GM21529 (cell line): Measurements from ENCODE around the gene B4GALT5.
A peak's percentile ranks its signal among the peaks of the same experiment; 100 is the strongest.

Source experiments
- ATAC-seq: cut with Tn5 transposase; IDR thresholded peaks from one replicate; pipeline ENCODE4 v1.9.1; 2021; ENCODE audit not compliant: unreplicated experiment

Gene B4GALT5

DNA sequence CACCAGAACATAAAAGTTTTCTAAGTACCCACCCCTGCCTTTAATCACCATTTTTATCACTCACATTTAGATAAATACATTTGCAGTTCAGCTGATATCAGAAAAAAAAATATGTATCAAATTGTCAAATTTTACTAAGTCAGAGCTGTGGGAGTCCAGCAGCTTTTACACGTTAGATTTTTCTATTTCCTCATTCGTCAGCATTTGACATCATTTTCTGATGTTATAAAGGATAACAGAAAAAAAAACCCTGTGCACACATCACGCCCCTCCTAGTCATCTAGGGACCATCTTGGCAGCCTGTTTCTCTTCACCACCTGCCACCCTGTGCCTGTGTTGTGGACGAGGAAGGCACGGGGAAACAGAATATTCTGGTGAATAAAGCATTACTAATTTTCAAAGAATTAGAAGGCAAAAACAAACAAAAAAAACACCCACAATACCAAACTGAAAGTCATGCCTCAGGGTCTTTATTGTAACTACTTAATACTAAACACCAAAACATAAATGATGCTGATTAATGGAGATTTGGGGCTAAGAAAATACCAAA lies 12.4 kb downstream of the B4GALT5 start:
- ATAC-seq = no peak

GRCh38 chr20:49700411-49701185 lies 13.1 kb downstream of the B4GALT5 start:
- ATAC-seq = no peak

DNA sequence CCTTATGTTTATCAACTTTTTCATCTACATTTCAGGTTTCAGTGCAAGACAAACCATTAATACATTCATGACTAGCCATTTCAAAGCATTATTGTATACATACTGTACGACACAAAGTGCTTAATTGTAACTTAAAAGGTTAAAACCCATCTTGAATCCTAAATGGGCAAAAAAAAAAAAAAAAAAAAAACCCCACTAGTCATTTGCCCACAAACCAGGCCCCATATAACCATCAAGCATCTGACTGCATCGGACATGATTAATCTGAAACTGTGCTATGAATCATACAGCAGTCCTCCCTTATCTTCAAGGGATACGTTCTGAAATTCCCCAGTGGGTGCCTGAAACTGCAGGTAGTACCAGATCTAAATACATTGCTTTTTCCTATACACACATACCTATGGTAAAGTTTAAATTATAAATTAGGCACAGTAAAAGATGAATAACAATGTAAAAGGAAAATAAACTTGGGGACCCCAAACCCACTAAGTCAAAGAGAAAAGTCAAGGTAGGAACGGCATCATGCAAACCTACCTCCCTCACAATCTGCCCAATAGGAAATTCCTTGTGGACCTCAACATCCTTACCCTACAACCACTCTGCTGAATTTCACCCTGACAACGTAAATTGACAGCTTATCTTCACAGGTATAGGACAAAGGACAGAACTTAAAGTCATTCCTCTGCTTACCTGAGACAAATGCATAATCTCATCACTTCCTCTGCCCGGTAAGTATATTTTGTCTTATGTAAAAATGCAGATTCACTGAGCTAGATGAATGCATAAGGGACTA lies 14.3 kb downstream of the B4GALT5 start:
- ATAC-seq = peak; percentile 86

DNA sequence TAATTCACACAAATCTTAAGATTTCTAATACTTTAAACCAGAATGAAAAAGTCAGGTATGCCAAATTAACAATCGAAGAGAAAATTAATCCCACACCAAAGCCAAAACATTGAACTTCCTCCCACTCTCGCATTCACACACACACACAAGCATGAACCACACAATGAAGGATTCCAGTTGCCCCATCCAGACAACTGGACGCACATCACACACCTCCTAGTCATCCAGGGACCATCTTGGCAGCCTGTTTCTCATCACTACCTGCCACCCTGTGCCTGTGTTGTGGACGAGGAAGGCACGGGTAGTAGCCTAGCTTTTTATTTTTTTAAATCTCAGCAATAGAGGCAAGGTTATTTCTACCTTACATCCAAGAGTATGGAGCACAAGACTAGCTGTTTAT lies 15.2 kb downstream of the B4GALT5 start:
- no peak for ATAC-seq

GRCh38 chr20:49697071-49697470 lies 16.6 kb downstream of the B4GALT5 start:
- no peak for ATAC-seq

DNA sequence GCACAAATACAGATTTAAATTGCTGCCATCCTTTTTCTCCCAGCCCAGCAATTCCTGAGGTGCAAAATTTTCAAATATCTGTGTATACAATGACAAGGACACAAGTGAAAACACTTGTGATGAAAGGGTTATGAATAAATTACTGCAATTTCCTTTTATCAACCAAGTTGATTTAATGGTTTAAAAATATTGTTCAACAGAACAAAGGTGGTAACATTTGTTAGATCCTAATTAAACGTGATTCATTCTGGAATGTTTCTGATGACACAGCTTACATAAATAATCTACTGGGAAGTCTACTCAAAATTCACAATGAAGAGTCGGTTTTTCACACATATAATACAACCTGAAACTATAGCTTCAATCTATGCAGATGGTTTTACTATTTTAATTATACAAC lies 17.1 kb downstream of the B4GALT5 start:
- no peak for ATAC-seq

- ATAC-seq = no peak
Observed at GRCh38 chr20:49695830-49696229, 17.8 kb downstream of the B4GALT5 start.

DNA sequence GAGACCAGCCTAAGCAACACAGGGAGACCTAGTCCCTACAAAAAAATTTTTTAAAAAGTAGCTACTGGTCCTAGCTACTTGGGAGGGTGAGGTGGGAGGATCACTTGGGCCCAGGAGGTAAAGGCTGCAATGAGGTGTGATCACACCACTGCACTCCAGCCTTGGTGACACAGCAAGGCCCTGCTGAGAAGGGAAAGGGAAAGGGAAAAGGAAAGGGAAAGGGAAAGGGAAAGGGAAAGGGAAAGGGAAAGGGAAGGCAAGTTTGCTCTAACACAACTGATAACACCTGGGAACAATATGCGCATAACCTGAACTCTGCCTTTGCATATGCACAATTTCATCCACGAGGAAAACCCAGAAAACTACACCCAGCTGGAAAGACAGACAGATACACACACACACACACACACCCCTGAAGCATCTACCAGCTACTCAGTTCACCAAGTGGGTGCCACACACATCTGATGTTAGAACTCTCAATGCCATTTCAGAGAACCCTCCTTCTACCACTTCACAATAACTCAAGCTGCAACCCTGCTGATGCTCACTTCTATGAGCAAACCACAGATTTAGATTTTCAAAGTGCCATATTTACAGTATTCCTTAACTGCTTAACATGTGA lies 19.1 kb downstream of the B4GALT5 start:
- no peak for ATAC-seq

GRCh38 chr20:49693435-49694171 lies 20.1 kb downstream of the B4GALT5 start:
- no peak for ATAC-seq

GRCh38 chr20:49692941-49693340 lies 20.7 kb downstream of the B4GALT5 start:
- ATAC-seq = no peak

DNA sequence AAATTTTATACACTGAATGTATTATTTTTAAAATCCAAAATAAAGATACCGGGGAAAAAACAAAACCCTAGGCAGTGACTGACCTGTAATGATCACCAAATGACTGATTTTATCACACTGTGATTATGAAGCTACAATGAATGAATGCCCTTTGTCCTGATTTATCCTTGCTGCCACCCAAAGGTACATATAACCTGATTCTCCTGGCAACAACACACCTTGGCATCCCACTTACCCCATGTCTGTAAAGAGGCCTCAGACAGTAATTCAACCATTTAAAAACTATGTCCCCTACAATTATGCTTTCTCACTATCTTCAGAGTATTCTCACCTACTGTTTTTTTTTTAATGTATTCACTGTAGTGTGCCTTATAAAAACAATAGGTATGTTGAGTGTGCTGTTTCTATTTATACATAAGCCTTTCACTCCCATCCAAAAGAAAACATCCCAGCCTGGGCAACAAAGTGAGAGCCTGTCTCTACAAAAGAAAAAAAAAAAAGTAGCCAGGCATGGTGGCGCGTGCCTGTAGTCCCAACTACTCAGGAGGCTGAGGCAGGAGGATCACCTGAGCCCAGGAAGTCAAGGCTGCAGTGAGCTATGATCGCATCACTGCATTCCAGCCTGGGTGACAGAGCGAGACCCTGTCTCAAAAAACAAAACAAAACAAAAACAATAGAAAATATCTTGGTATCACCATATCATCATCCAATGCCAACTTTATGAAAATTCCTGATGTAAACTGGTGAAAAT lies 21.7 kb downstream of the B4GALT5 start:
- no peak for ATAC-seq

DNA sequence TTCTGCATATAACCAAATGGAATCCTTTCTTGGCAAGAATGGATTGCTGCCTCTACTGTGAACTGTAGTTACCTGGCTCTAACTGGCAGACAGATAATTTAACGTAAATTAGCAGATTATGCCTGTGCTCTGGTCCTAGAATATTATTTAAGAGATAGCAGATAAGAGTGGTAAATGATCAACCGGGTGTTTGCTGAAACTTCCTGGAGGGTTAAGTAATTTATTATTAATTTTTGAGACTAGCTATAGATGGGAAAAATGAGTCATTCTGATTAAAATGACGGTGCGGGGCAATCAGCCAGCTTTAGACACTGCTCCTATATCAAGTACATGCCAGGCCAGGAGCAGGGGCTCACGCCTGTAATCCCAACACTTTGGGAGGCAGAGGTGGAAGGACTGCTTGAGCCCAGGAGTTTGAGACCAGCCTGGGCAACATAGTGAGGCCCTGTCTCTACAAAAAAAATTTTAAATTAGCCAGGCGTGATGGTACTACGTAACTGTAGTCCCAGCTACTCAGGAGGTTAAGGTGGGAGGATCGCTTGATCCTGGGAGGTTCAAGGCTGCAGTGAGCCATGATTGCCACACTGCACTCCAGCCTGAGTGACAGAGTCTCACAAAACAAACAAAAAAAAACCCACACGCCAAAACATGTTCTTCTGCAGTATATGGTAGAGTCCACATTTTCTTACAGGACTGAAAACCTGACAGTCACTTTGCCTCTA lies 22.6 kb downstream of the B4GALT5 start:
- no peak for ATAC-seq

DNA sequence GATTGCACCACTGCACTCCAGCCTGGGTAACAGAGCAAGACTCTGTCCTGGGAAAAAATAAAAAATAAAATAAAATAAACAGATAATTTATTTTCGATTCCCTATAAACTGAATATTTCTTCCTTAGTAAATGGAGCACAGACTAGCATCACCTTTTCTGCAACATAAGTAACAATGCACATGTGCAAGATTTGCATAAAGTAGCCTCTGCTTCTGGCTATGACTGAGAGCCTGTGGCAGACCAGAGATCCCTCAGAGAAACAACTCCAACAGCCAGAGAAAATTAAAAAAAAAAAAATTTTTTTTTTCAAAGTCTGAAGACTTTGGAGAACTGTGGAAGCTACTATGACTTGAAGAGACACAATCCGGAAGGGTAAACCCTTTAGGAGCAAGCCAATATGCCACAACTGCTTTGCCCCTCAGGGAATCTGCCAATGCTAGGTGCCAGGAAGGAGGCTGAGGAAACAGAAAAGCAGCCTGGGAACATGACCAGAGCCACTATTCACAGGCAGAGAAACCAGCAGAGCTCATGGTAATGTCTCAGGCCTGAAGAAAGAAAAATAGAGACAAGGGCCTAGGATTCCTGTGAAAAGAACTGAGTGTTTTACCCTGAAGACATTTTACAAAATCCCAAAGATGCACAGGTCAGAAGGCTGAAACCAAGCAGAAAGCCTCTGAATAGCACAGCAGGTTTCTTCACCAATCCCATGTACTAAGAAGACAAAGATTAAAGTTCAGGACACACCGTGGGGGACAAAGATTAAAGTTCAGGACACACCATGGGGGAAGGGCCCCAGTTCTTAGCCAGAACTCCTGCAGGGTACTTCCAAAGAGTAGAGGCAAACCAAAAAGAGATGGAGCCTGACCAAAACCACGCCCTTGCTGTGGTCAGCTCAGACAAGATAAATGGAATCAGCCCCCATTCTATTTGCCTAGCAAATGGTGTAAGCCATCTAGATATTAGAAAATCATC lies 25.8 kb downstream of the B4GALT5 start:
- ATAC-seq = peak; percentile 46

GRCh38 chr20:49685809-49686208 lies 27.9 kb downstream of the B4GALT5 start:
- no peak for ATAC-seq

DNA sequence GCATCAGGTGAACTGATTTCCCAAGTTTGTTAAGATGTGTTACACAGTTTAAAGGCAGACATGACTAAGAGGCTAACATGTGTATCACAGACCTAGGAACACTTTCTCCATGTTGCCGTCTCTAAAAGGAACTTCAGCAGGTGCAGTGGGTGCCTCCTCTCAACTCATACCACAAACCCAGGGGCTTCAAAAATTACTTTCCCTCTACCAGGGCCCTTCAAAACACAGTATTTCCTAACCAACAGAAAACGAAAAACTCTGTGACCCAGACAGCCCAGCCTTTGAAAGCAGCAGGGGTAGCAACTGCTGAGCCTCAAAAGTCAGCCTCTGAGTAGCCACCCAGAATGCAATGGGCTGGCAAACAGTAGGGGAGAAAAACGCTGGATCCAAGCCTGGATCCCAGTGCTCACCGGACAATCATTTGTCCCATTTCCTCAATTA lies 28.5 kb downstream of the B4GALT5 start:
- peak; percentile 49 for ATAC-seq

DNA sequence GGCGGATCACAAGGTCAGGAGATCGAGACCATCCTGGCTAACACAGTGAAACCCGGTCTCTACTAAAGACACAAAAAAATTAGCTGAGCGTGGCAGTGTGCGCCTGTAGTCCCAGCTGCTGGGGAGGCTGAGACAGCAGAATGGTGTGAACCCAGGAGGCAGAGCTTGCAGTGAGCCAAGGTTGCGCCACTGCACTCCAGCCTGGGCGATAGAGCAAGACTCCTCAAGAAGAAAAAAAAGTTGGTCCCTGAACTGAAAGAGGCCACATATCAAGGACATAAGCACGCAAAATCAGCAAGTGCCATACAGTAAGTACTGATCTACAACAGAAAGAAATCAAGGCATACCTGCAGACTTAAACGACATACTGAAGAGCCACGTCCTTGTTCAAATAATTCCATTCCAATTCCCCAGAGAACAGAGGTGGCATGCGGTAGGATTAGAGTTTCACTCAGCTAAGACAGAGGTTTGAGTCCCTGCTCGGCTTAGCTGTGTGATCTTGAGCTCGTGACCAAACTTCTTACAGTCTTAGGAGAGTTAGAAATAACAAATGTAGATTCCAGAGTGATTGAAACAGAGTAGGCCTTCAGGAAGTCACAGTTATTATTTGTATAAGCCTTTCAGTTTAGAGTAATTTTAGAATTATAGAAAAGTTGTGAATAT lies 29.2 kb downstream of the B4GALT5 start:
- no peak for ATAC-seq

GRCh38 chr20:49682798-49683197 lies 30.9 kb downstream of the B4GALT5 start:
- no peak for ATAC-seq

GRCh38 chr20:49682278-49682677 lies 31.4 kb downstream of the B4GALT5 start:
- no peak for ATAC-seq
